ENCODE data around the gene MYO1C.

Gene MYO1C

GRCh38 chr17:1416414-1416813, 76.1 kb downstream of the MYO1C start:
- TF ChIP-seq GABPA (IDR thresholded peaks at IDR 0.05; ENCODE audit: low read depth): no peak
- TF ChIP-seq, protein P1, sequence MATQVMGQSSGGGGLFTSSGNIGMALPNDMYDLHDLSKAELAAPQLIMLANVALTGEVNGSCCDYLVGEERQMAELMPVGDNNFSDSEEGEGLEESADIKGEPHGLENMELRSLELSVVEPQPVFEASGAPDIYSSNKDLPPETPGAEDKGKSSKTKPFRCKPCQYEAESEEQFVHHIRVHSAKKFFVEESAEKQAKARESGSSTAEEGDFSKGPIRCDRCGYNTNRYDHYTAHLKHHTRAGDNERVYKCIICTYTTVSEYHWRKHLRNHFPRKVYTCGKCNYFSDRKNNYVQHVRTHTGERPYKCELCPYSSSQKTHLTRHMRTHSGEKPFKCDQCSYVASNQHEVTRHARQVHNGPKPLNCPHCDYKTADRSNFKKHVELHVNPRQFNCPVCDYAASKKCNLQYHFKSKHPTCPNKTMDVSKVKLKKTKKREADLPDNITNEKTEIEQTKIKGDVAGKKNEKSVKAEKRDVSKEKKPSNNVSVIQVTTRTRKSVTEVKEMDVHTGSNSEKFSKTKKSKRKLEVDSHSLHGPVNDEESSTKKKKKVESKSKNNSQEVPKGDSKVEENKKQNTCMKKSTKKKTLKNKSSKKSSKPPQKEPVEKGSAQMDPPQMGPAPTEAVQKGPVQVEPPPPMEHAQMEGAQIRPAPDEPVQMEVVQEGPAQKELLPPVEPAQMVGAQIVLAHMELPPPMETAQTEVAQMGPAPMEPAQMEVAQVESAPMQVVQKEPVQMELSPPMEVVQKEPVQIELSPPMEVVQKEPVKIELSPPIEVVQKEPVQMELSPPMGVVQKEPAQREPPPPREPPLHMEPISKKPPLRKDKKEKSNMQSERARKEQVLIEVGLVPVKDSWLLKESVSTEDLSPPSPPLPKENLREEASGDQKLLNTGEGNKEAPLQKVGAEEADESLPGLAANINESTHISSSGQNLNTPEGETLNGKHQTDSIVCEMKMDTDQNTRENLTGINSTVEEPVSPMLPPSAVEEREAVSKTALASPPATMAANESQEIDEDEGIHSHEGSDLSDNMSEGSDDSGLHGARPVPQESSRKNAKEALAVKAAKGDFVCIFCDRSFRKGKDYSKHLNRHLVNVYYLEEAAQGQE (IDR thresholded peaks at IDR 0.05; ENCODE audit: insufficient replicate concordance, low read depth): no peak
- no peak for TF ChIP-seq SPI1 (IDR thresholded peaks at IDR 0.05; ENCODE audit: borderline replicate concordance, low read depth)
- TF ChIP-seq POLR2AphosphoS5 (IDR thresholded peaks at IDR 0.05; ENCODE audit: low read depth): no peak
- TF ChIP-seq, protein P2, sequence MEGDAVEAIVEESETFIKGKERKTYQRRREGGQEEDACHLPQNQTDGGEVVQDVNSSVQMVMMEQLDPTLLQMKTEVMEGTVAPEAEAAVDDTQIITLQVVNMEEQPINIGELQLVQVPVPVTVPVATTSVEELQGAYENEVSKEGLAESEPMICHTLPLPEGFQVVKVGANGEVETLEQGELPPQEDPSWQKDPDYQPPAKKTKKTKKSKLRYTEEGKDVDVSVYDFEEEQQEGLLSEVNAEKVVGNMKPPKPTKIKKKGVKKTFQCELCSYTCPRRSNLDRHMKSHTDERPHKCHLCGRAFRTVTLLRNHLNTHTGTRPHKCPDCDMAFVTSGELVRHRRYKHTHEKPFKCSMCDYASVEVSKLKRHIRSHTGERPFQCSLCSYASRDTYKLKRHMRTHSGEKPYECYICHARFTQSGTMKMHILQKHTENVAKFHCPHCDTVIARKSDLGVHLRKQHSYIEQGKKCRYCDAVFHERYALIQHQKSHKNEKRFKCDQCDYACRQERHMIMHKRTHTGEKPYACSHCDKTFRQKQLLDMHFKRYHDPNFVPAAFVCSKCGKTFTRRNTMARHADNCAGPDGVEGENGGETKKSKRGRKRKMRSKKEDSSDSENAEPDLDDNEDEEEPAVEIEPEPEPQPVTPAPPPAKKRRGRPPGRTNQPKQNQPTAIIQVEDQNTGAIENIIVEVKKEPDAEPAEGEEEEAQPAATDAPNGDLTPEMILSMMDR (IDR thresholded peaks at IDR 0.05; ENCODE audit: insufficient read depth, low read length): no peak

DNA sequence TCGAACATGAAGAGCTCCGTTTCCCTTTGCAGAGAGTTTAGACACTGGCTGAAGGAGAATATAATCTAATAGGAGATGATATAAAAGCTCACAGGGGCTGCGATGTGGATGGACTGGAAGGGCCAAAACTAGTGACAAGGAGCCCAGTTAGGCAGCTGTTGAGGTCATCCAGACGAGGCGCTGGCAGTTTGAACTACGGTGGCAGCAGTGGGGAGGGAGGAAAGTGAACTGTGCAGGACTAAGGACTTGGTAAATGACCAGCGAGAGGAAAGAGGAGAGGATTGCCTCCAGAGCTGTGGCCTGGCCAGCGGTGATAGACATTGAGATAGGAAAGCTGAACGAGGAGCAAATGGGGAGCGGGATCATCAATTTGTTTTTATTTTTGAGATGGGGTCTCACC, 77.9 kb downstream of the MYO1C start:
- Histone ChIP-seq H3K27ac (replicated peaks) (no peak overlapping the region), H3K4me3 (replicated peaks; ENCODE audit: insufficient read depth, low read length) (no peak overlapping the region), H3K27me3 (ENCODE audit: insufficient read depth, poor library complexity, severe bottlenecking) (no peaks in the 10 kb centered on the region)
- no peak for DNase-seq (ENCODE audit: low read depth in 1 of 2, low spot score in 1 of 2)
- TF ChIP-seq, protein P1 (IDR thresholded peaks at IDR 0.05; ENCODE audit: insufficient replicate concordance, low read depth): no peak
- TF ChIP-seq GABPA (IDR thresholded peaks at IDR 0.05; ENCODE audit: low read depth): no peak
- TF ChIP-seq, protein P2 (IDR thresholded peaks at IDR 0.05; ENCODE audit: insufficient read depth, low read length): no peak
- no peak for TF ChIP-seq POLR2AphosphoS5 (IDR thresholded peaks at IDR 0.05; ENCODE audit: low read depth)

More at GRCh38 chr17:1416414-1416813, 76.1 kb downstream of the MYO1C start:
- DNase-seq (ENCODE audit: low read depth in 1 of 2, low spot score in 1 of 2): no peak
- Histone ChIP-seq H3K4me3 (replicated peaks; ENCODE audit: insufficient read depth, low read length) (no peak overlapping the region), H3K27me3 (ENCODE audit: insufficient read depth, poor library complexity, severe bottlenecking) (no peaks in the 10 kb centered on the region), H3K27ac (replicated peaks) (no peak overlapping the region)
